CD14-positive monocyte (primary cell): Measurements from ENCODE around the gene TNFRSF25. TPM values are rescaled to one million over a fixed set of nuclear protein-coding genes. Genes with fewer than 3 reads are reported as not detected.

Experiments
- DNase-seq, 3 donors: peaks; one replicate each; pipeline ENCODE4 v3.0.0-alpha.2; 2011 to 2022
- H2AFZ ChIP-seq: 2 replicates; pipeline ENCODE4 v1.6.0; 2012; ENCODE audit warnings: mild to moderate bottlenecking, low read depth, low read length, inconsistent platforms; ENCODE audit not compliant: insufficient read depth, poor library complexity, severe bottlenecking
- H3K27ac ChIP-seq, 2 donors: 1 replicate in 1 of 2; 2 replicates in 1 of 2; pipeline ENCODE4 v1.5.1; 2012 to 2013; ENCODE audit warnings: low read length in 2 of 2, control low read depth in 1 of 2, inconsistent platforms in 1 of 2, low read depth in 1 of 2, mild to moderate bottlenecking in 1 of 2
- H3K27me3 ChIP-seq, 2 donors: one replicate each; pipeline versions ENCODE4 v1.6.0 to v1.6.1; 2011 to 2013; ENCODE audit warnings: low read length in 2 of 2; ENCODE audit not compliant: control insufficient read depth in 2 of 2, insufficient read depth in 2 of 2
- H3K36me3 ChIP-seq, 2 donors: replicated peaks in 1 of 2; 1 replicate in 1 of 2; 2 replicates in 1 of 2; pipeline versions ENCODE4 v1.5.1 to v1.6.1; 2012 to 2013; ENCODE audit warnings: low read length in 2 of 2, control low read depth in 1 of 2, inconsistent platforms in 1 of 2, mild to moderate bottlenecking in 1 of 2; ENCODE audit not compliant: insufficient read depth in 2 of 2, control insufficient read depth in 1 of 2
- H3K4me1 ChIP-seq, 2 donors: 1 replicate in 1 of 2; 2 replicates in 1 of 2; pipeline versions ENCODE4 v1.5.1 to v1.6.1; 2012 to 2013; ENCODE audit warnings: low read length in 2 of 2, control low read depth in 1 of 2, inconsistent platforms in 1 of 2, mild to moderate bottlenecking in 1 of 2, moderate library complexity in 1 of 2; ENCODE audit not compliant: insufficient read depth in 2 of 2, control insufficient read depth in 1 of 2
- H3K4me2 ChIP-seq: replicated peaks from 2 replicates; pipeline ENCODE3; 2012; ENCODE audit warnings: low read length, moderate library complexity, mild to moderate bottlenecking; ENCODE audit not compliant: poor library complexity, severe bottlenecking; ENCODE audit errors: extremely low read depth
- H3K4me3 ChIP-seq, 3 experiments: fragments of 200-600 bp in 1 of 3; sonication (generic) in 1 of 3; replicated peaks in 1 of 3; 1 replicate in 2 of 3; 2 replicates in 1 of 3; pipeline ENCODE4 v1.5.1; 2011 to 2013; ENCODE audit warnings: low read length in 3 of 3, mild to moderate bottlenecking in 3 of 3, control low read depth in 2 of 3, low read depth in 2 of 3, inconsistent platforms in 1 of 3, moderate library complexity in 1 of 3
- H3K79me2 ChIP-seq: 2 replicates; pipeline ENCODE4 v1.6.0; 2012; ENCODE audit warnings: mild to moderate bottlenecking, control low read depth, inconsistent platforms, low read length, moderate library complexity; ENCODE audit not compliant: insufficient read depth
- H3K9ac ChIP-seq: 2 replicates; pipeline ENCODE4 v1.6.0; 2017; ENCODE audit warnings: low read length, mild to moderate bottlenecking; ENCODE audit not compliant: insufficient read depth, poor library complexity, severe bottlenecking
- H3K9me3 ChIP-seq, 2 donors: replicated peaks in 1 of 2; 1 replicate in 1 of 2; 2 replicates in 1 of 2; pipeline versions ENCODE4 v1.5.1 to v1.6.1; 2012 to 2013; ENCODE audit warnings: low read length in 2 of 2, control low read depth in 1 of 2; ENCODE audit not compliant: control insufficient read depth in 1 of 2, insufficient read depth in 1 of 2
- H4K20me1 ChIP-seq: 2 replicates; pipeline ENCODE4 v1.6.0; 2012; ENCODE audit warnings: mild to moderate bottlenecking, low read length, control low read depth, moderate library complexity; ENCODE audit not compliant: insufficient read depth
- H3K27ac Mint-ChIP-seq, 7 donors: one replicate each; pipeline ENCODE4 v1.8.0; 2020; ENCODE audit warnings: mild to moderate bottlenecking in 7 of 7, mixed read lengths in 7 of 7, moderate library complexity in 6 of 7, inconsistent platforms in 2 of 7
- H3K27me3 Mint-ChIP-seq, 3 donors: one replicate each; pipeline ENCODE4 v1.8.0; 2021 to 2022; ENCODE audit warnings: low read depth in 3 of 3, mild to moderate bottlenecking in 3 of 3, mixed read lengths in 3 of 3, moderate library complexity in 3 of 3, inconsistent platforms in 1 of 3
- H3K36me3 Mint-ChIP-seq, 2 donors: one replicate each; pipeline ENCODE4 v1.8.0; 2020; ENCODE audit warnings: mixed read lengths in 2 of 2, inconsistent platforms in 1 of 2, mild to moderate bottlenecking in 1 of 2
- H3K4me1 Mint-ChIP-seq: one replicate; pipeline ENCODE4 v1.8.0; 2020; ENCODE audit warnings: mild to moderate bottlenecking, mixed read lengths
- H3K4me3 Mint-ChIP-seq, 2 donors: one replicate each; pipeline ENCODE4 v1.8.0; 2020; ENCODE audit warnings: mild to moderate bottlenecking in 2 of 2, mixed read lengths in 2 of 2, moderate library complexity in 1 of 2
- H3K9me3 Mint-ChIP-seq, 7 donors: one replicate each; pipeline ENCODE4 v1.8.0; 2020 to 2022; ENCODE audit warnings: mixed read lengths in 7 of 7, mild to moderate bottlenecking in 6 of 7, moderate library complexity in 6 of 7, inconsistent platforms in 2 of 7
- CTCF ChIP-seq: fragments of 200-600 bp; IDR thresholded peaks from one replicate; pipeline ENCODE4 v1.8.0; 2022; ENCODE audit warnings: antibody characterized with exemption, mild to moderate bottlenecking
- WGBS: methylation state at CpG from one replicate; pipeline ENCODE4 v1.1.5; 2013; ENCODE audit warnings: missing lambda C conversion rate; ENCODE audit not compliant: insufficient coverage; 5-methylcytosine and 5-hydroxymethylcytosine counted together
- intact Hi-C, 2 donors: fragments of 100-400 bp; cut with micrococcal nuclease; formaldehyde crosslinking; loops; one replicate each; pipeline versions ENCODE4 v1.15.0 to v1.15.1; 2023
- polyA plus RNA-seq, 3 donors: library from polyadenylated mRNA; depleted of rRNA in 1 of 3; unstranded in 2 of 3; stranded (reverse) in 1 of 3; fragments of 300-500 nt in 2 of 3; fragments of >200 nt in 1 of 3; fragmentation: Illumina TruSeq in 2 of 3; gene quantifications; 1 replicate in 2 of 3; 2 replicates in 1 of 3; pipeline ENCODE4 v1.2.3, GENCODE V29; 2012 to 2021

The TNFRSF25 gene
- polyA plus RNA-seq, 3 donors: 0.33 to 3.0 (median 0.48) TPM

GRCh38 chr1:6420454-6421042, 45.4 kb downstream of the TNFRSF25 start:
- no peak overlapping the region for H3K9ac ChIP-seq
- Mint-ChIP-seq H3K4me1 (peaks cover 6% of the 10 kb centered on the region), H3K9me3 (peaks cover 0 to 12% (median 5%) of the 10 kb centered on the region in 7 donors), H3K4me3 (peak overlapping the region in 1 of 2 donors; percentile 73), H3K27ac (no peak overlapping the region), H3K36me3 (no peaks in the 10 kb centered on the region), H3K27me3 (peaks cover 69 to 94% (median 73%) of the 10 kb centered on the region in 3 donors)
- TF ChIP-seq CTCF: no peak
- H3K36me3 ChIP-seq: no peaks in the 10 kb centered on the region
- no peak overlapping the region for H3K4me3 ChIP-seq
- no peak for DNase-seq
- no peaks in the 10 kb centered on the region for H4K20me1 ChIP-seq
- peaks cover 0 to 6% of the 10 kb centered on the region in 2 donors for H3K4me1 ChIP-seq
- H3K79me2 ChIP-seq: no peaks in the 10 kb centered on the region
- H3K4me2 ChIP-seq: no peak overlapping the region
- no peak overlapping the region for H2AFZ ChIP-seq
- H3K27ac ChIP-seq: no peak overlapping the region
- H3K9me3 ChIP-seq: peaks cover 0 to 12% of the 10 kb centered on the region in 2 donors
- peaks cover 36 to 80% of the 10 kb centered on the region in 2 donors for H3K27me3 ChIP-seq
- intact Hi-C loops: no loop called here
- WGBS: 6% methylated on average over 39 of the region's 44 CpGs

- no peak within 1 kb of the TSS for H3K4me3 ChIP-seq
- H3K36me3 ChIP-seq: no peaks in the 10 kb centered on the region
- intact Hi-C loops: no loop called here
- H3K27me3 ChIP-seq: peaks cover 36 to 80% of the 10 kb centered on the region in 2 donors
- Mint-ChIP-seq H3K27me3 (peaks cover 68 to 95% (median 72%) of the 10 kb centered on the region in 3 donors), H3K27ac (no peak within 1 kb of the TSS), H3K36me3 (no peaks in the 10 kb centered on the region), H3K4me1 (peaks cover 8% of the 10 kb centered on the region), H3K4me3 (peak within 1 kb of the TSS in 1 of 2 donors; percentile 73), H3K9me3 (peaks cover 0 to 12% (median 5%) of the 10 kb centered on the region in 7 donors)
- WGBS: under 1% methylated on average over 62 of the region's 62 CpGs
- no peak within 1 kb of the TSS for H3K9ac ChIP-seq
- no peak for TF ChIP-seq CTCF
- H2AFZ ChIP-seq: no peak within 1 kb of the TSS
- no peak within 1 kb of the TSS for H3K4me2 ChIP-seq
- no peaks in the 10 kb centered on the region for H3K79me2 ChIP-seq
- no peaks in the 10 kb centered on the region for H4K20me1 ChIP-seq
- peaks cover 0 to 12% of the 10 kb centered on the region in 2 donors for H3K9me3 ChIP-seq
- H3K4me1 ChIP-seq: peaks cover 0 to 3% of the 10 kb centered on the region in 2 donors
- H3K27ac ChIP-seq: no peak within 1 kb of the TSS
- no peak for DNase-seq
Observed at GRCh38 chr1:6419804-6420453, 46.0 kb downstream of the TNFRSF25 start, which contains the start of gene HES2. Gene HES2, minus strand, starts transcription at chr1:6419919. Its CDS starts 99 bp downstream, at chr1:6419820.
